HG02571 (cell line): ENCODE measurements around the gene CERK.
"Not testable (repeated sequence)": the region's sequence is repeated elsewhere in the genome, so short reads cannot be mapped to it uniquely, and the experiment has no call there.

ENCODE experiments used
- ATAC-seq: cut with Tn5 transposase; IDR thresholded peaks from one replicate; pipeline ENCODE4 v1.9.1; 2021; ENCODE audit warnings: mild to moderate bottlenecking, moderate library complexity; ENCODE audit not compliant: unreplicated experiment

The CERK gene

DNA sequence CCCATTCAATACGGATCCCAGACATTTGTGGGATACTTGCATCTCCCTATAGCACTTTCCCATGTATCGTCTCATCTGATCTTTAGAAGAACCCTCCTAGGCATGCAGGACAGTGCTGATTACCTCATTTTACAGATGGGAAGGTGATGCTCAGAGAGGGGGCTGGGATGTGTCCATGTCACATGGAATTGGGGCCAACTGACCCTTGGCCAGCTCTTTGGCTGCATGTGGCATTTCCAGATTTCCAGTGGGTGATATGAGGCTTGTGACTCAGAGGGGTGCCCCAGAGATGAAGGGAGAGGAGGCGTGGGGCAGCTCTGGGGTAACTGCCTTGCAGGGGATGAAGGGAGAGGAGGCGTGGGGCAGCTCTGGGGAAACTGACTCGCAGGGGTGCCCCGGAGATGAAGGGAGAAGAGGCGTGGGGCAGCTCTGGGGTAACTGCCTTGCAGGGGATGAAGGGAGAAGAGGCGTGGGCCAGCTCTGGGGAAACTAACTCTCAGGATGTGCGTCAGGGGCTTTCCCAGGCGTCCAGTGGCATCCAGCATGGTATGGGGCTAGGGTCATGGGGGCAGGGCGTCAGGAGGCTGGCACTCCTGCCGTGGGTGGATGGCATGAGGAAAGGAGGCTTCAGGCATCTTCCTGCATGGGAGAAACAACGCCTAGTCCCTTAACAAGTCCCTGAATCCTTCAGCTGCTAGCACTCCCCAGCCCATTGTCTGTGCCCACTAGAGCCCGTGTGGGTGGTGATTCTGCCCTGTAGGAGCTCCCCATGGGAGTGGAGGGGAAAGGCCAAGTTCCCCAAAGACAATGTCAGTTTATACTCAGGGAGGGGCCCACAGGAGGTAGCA lies 11.9 kb upstream of the CERK start:
- ATAC-seq, result no peak

DNA sequence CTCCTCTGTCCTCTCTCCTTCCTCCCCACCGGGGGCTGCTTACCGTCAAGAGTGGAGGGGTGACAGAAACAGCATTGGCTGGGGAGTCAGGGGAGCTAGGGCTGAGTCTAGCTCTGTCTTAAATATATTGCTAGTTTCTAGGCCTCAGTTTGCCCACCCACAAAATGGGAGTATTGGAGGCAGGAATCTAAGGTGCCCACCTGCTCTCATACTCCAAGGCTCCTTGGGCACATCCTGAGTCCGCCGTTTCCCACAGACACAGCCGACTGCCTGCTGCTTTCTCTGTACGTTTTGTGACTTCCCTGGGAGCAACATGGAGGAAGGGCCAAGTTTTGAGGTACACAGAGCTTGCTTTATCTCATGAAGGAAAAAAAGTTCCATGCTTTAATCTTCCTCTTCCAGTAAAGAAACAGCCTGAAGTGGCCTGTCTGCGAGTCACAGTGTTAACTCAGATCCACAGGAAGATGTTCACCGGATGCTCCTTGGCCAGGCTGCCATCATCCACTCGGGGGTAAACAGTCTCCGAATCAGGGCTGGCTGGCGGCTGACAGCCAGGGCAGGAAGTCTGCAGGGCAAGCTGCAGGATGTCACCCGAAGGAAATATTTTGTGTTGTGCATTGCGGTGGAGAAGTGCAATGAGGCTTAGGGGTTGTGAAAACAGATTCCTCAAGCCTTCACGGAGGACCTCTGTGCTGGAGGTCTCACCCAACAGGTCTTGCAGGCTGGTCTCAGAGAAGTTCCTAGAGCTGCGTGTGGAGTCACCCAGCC lies 11.0 kb upstream of the CERK start:
- ATAC-seq, result no peak

DNA sequence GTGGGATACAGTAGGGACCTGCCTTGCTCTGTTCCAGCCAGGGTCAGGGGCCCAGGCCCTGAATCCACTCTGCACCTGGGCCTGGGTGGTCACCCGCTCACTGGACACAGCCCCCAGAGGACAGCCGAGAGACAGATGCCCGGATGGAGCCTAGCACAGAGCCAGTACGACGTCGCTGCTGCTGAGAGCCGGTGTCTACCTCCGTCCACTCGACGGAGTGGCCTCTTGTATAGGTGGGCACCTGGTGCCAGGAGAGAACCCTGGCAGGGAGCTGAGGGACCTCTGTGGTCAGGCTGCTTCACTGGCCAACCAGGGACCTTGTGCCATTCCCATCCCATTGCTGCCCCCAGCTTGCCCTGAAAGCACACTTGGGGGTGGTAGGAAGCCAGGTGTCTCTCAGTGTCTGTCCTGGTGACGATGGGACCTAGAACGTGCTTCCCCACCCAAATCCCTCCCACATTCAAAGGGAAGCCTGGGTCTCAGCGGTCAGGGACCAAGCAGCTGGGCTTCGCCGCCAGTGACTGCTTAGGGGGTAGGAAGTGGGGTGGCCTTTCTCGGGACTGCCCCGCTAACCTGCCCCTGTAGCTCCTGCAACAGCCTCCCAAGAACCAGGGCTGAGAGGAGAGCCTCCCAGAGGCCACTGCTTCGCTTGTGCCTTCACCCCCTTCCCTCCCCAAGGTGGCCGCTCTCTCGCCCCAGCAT lies 10.3 kb upstream of the CERK start:
- no peak for ATAC-seq

DNA sequence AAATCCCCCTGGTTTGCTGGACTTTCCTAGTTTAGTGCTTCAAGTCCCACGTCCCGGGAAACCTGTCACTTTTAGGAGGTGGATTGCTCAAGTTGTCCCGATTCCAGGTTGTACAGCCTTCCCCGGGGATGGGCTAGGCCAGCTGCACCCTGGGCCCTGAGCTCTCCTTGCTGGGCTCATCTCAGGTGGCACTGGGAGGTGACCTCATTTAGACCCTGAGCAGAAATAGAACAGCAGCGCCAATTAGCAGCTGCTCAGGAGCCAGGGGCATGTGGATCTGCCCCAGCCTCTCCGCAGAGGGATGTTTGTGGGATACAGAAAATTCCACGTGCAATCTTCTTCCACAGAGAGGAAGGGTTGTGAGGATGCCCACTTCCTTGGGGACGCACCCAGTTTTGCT lies 9.6 kb upstream of the CERK start:
- no peak for ATAC-seq

DNA sequence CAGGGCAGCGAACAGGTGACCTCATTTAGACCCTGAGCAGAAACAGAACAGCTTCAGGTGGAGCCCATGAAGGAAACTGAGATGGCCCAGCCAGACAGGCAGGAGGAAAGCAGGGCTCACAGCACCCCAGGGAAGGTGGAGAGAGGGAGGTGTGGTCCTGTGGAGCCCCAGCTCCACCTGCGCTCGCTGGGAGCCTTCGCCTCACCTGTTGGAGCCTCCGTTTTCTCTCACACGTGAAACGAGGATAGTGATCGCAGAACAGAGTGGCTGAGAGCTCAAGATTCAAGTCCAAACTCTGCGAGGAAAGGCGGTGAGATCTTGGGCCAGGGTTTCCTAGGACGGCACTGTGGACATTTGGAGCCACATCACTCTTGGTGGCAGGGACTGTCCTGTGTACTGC lies 8.6 kb upstream of the CERK start:
- no peak for ATAC-seq

DNA sequence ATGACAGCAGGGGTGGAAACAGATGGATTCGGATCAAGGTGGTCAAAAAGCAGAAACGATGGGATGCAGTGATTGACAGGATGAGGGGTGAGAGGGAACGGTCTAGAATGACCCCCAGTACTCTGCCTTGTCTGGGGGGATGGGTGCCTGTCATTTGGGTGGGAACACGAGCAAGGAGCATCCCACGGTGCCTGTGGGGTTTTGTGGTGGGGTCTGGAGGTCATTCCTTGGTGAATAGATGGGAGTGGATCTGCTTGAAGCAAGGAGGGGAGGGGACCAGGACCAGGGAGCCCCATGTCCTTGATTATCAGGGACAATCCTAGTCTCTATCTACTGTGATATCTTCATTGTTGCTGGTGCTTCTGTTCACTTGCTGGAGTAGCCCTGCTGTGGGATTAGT lies 8.1 kb upstream of the CERK start:
- ATAC-seq, result no peak

DNA sequence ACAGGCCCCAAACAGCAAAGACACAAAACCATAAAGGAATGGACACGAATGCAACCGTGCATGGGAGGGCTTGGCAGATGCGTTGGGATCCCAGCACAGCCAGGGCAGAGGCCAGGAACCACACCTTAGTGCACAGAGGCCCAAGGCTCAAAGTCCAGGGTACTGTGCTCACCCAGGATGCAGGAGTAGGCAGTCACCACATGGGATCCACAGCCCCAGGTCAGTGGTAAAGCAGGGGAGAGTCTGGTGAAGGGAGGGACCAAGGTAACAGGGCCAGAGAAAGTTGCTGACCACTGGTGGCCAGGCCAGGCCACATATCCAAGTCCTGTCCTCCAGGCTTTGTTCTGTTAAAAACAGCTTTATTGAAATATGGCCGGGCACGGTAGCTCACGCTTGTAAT lies 6.5 kb upstream of the CERK start:
- no peak for ATAC-seq

DNA sequence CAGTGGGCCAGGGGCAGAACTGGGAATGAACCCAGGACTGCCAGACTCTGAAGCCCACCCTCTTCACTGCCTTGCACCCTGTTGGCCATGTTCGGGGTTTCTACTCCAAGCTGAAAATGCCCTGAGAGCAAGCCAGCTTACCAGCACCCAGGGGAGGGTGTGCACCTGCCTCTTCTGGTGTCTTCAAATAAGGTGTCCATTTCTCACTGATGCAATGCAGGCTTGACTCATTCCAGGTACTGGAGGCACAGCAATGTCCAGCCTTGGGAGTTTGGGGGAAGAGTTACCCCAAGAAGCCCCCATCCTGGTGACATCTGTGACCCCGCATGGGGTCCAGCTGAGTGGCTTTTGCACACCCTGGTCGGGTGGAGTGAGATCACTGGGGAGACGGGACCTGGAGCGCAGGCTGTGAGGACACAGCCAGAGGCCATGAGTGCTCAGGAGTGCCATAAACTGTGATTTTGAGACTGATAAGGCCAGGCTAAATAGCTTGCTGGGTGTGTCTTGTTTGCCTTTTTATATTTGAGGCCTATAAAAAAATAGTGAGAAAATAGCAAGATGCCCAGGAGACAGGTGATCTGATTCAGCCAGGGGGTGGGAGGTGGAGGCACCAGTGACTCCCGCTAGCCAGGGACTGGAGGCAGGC lies 4.6 kb upstream of the CERK start:
- ATAC-seq, result no peak

DNA sequence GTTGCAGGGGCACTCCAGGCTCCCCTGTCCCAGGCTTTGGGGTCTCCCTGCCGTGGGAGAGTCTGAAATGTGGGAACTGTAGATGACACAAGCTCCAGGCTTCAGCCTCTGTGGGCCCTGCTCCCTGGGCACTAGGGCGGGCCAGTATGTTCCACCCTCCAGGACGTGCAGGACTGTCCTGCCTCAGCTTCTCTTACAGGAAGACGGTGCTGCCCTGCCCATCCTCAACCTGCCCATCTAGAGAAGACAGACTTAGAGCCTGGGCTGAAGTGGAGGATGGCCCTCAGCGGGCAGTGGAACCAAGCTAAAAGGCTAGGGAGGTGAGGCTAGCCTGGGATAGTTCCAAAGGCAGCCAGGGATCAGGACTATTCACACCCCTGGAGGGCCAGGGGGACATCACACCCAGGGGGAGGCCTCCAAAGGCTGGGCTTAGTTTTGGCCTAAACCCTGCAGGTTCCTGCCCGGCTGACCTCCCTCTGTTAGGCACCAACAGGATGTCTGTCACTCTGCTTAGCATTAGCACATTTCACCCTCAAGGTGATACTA lies 4.0 kb upstream of the CERK start:
- ATAC-seq, result no peak

DNA sequence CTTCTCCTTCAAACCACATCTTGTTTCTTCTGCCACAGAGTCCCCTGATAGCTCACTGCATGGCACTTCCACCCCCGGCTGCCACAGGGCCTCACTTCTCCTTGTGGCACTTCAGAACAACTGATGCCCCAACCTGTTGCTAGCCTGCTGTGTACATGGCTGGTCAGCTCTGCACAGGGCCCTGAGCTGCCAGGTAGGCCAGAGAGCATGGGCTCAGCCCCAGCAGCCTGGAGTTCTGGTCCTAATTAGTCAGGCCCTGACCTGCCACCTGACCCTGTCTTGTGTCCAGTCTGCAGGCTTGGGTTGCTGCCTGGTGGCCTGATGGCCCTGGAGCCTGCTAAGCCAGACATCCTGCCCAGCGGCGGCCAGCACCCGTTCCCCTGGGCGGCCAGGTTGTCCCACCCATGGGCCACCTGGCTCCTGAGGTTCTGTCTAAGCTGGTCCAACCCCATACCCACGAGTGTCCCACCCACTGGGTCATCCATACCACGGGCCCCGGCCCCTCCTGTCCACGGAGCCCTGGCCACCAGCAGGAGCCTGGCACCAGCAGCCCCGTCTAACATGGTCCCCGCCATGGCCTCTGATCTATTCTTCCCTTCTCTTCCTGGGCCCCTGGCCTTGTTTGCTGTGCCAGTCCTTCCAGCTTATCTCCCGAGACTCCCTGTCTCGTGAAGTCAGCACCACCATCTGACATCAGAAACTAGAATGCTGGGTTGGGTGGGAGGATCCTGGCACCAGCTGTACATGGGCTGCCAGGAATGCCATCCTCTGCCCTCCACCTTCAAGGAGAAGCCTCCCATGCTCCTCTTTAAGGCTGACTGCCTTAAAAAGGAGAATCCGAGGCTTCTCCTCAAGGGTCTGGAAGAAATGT lies 3.1 kb upstream of the CERK start:
- ATAC-seq, result no peak

DNA sequence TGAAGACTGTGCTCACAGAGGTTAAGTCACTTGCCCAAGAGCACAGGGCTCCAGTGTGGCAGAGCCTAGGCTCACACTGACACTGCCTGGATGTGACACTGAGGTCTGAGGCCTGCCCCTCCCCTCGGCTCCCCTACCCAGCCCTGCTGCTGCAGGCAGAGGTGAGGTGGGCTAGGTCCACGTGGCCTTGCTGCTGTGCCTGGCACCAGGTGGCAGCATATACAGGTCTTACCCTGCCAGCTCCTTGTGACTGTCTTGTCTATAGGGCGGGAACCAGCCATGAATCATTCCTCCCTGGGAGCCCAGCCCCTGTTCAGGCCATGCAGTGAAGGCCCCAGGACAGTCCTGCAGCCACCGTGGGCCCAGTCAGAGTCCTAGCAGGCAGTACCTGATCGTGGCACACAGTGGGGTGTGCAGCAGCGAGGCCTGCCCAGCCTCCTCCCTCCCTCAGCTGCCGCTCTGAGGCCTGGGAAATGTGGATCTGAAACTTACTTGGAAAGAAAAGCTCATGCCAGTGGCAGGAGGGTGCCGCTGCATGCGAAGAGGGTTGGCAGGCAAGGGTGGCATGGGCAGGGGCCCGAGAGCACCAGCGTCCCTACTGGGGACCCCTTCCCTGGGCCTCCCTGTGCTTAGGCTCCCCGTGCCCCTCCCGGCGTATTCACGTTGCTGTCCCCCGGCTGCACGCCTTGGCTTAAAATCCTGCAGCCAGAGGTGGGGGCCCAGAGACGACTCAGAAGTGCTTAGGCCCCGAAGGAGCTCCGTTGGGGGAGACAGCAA lies 1.2 kb upstream of the CERK start:
- ATAC-seq, result no peak

DNA sequence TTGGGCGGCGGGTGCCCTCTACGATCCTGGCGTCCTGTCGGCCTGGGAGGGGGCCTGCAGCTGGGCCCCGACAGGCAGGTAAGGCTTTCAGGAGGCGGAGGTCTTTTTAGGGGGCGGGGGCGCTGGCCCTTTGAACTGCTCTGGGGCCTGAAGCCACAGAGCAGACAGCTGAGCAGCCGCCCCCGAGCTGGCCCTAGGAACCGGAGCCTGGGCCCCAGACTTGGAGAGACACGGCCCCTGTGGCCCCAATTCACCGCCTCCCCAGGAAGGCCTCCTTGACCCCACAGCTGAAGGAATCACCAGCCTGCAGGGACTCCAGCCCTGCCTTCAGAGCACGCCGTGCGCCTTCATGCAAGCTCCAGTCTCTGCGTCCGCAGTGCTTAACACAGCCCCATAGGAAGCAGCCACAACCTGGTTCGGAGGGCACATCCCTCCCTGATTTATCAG lies 618 bp upstream of the CERK start:
- ATAC-seq, result no peak

DNA sequence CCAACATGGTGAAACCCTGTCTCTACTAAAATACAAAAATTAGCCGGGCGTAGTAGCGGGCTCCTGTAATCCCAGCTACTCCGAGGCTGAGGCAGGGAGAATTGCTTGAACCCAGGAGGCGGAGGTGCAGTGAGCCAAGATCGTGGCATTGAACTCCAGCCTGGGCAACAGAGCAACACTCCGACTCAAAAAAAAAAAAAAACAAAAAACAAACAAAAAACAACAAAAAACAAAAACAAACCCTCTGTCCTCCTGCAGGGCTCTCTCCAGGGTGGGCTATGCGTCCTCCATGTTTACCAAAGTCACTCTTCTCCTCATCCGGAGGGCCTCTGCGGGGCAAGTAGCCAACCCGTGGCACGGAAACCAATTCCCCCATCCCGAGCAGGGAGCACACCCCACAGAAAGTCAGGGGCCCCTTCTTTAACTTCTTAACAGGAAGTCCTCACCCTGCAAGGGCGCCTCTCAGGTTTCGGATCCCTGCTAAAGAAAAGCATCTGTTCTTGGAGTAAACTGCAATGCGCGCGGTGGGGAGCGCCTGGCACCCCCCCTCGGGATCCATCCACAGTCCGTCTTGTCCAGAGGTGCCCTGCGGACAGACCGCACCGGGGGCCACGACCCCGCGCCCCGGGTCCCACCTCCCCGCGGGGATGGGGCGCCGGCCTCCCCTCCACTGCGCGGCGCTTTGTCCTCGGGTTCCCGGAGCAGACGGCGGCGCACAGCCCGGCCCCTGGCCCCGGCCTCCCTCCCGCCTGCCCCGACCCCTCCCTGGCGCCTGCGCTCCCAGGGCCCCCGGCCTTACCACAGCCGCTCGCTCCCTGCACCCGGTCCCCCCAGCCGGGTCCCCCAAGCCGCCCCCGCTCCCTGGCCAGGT lies 712 bp downstream of the CERK start:
- ATAC-seq, result peak; percentile 27

DNA sequence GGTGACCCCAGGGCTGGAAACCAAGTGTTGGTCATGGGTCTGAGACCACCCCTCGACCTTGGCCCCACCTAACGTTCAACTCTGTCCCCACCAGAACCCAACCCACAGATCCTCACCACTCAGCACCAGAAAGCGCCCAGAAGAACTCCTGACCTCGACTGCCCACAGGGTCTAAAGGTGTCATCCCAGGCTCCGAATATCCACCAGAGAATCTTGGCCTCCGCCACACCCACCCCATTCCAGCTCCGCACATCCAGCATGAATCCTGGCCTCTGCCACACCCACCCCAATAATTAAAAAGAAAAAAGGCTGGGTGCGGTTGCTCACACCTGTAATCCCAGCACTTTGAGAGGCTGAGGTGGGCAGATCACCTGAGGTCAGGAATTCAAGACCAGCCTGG lies 1.3 kb downstream of the CERK start:
- no peak for ATAC-seq

DNA sequence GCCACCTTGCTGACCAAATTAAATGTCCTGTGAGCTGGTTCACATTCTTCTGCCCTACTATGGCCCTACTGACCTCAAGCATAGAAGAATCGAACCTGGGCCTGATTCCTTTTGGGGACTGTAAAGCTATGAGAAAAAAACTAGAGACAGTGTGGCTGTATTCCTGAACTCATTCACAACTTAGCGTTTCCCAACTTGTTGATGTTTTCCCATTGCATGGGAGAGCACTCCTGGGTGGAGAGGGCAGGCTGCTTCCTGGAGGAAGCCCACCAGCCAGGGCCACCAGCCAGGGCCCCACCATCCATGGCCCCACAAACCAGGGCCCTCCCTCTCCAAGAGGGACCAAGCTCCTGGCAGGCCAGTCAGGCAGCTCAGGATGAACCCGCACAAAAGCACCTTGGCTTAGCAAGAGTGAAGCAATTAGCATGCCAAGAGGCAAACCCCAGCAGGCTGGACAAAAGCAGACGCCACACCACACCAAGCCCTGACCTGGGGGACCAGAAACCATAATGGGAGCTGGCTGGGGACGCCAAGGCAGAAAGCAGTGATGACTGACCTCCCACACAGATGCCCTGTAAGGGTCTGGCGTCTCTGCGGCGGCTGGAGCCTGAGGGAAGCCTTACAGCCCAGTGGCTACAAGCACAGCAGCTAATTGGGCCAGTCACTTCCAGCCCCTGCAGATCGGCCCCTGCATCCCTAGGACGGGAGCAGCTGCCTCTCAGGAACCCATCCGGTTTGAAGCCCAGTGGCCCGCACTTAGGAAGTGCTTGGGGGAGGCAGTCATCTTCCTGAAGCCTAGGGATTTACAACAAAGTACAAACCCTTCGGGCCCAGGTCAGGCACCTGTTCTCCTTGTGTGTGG lies 2.1 kb downstream of the CERK start:
- no peak for ATAC-seq

DNA sequence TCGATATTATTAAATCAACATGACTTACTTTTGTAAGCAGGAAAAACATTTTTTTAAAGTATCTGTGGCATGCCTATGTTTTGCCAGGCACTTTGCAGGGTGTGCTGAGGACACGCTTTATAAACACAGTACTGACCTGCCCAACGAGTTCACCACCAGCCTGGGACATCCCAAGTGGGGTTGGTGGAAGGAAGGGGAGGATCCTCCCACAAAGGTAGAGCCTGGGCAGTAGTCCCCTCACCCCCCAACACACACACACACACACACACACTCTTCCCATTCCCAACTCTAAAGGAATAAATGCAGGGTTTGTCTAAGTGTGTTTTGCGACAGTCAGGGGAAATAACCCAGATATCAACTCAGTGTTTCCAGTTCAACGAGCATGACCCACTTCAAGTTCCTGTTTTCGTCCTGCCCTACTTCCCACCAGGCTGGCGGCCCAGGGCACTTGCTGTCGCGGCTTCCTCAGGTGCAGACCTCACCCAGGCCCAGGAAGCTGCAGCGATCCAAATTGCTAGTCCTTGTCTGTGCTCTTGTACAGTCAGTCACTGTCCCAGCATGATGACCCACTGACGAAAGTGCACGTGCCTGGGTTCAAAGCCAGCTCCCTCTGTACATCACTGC lies 3.1 kb downstream of the CERK start:
- no peak for ATAC-seq

DNA sequence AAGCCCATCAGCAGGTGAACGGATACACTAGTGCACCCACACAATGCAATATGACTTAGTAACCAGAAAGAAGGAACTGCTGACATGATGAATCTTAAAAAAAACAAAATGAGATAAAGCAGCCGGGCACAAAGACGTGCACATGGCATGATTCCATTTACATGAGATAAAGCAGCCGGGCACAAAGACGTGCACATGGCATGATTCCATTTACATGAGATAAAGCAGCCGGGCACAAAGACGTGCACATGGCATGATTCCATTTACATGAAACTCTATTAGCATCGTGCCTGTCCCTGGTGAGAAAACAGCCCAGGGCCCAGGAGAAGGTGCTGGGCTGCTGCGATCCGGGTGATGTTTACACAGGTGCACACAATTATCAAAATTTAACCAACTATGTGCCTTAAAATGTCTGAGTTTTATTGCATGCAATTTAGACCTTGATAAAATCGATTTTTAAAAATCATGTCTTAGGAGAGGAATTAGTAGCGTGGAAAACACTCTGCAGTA lies 3.8 kb downstream of the CERK start:
- not testable (repeated sequence) for ATAC-seq
